Measurements from ENCODE around the gene CCDC57.

CCDC57 gene

GRCh38 chr17:82058855-82059249 lies 153.8 kb downstream of the CCDC57 start:
- Histone ChIP-seq H2AFZ (ENCODE audit: low read depth) (no peak overlapping the region), H3K4me1 (ENCODE audit: low read depth, poor library complexity, severe bottlenecking) (no peaks in the 10 kb centered on the region), H3K9ac (no peak overlapping the region), H3K79me2 (ENCODE audit: insufficient read depth, low read depth) (no peaks in the 10 kb centered on the region), H3K4me2 (no peak overlapping the region), H3K27me3 (ENCODE audit: insufficient read depth, low read depth) (no peaks in the 10 kb centered on the region), H4K20me1 (ENCODE audit: insufficient read depth) (no peaks in the 10 kb centered on the region), H3K4me3 (IDR thresholded peaks at IDR 0.05; ENCODE audit: insufficient read depth, low read depth, low read length) (no peak overlapping the region), H3K27ac (no peak overlapping the region), H3K36me3 (ENCODE audit: insufficient read depth) (peaks cover 13% of the 10 kb centered on the region)
- no peak for TF ChIP-seq CTCF (conservative IDR thresholded peaks at IDR 0.05; ENCODE audit: low read depth, low read length)

GRCh38 chr17:82058230-82058854 lies 154.3 kb downstream of the CCDC57 start:
- Histone ChIP-seq H4K20me1 (ENCODE audit: insufficient read depth) (no peaks in the 10 kb centered on the region), H3K36me3 (ENCODE audit: insufficient read depth) (peaks cover 13% of the 10 kb centered on the region), H2AFZ (ENCODE audit: low read depth) (no peak overlapping the region), H3K27ac (no peak overlapping the region), H3K9ac (no peak overlapping the region), H3K4me3 (IDR thresholded peaks at IDR 0.05; ENCODE audit: insufficient read depth, low read depth, low read length) (no peak overlapping the region), H3K79me2 (ENCODE audit: insufficient read depth, low read depth) (peaks cover 5% of the 10 kb centered on the region; the same call in 1 of the 2 replicates), H3K4me1 (ENCODE audit: low read depth, poor library complexity, severe bottlenecking) (peaks cover 5% of the 10 kb centered on the region), H3K4me2 (no peak overlapping the region), H3K27me3 (ENCODE audit: insufficient read depth, low read depth) (no peaks in the 10 kb centered on the region)
- TF ChIP-seq CTCF (conservative IDR thresholded peaks at IDR 0.05; ENCODE audit: low read depth, low read length) = no peak

GRCh38 chr17:82056729-82057621 lies 155.7 kb downstream of the CCDC57 start:
- Histone ChIP-seq H2AFZ (ENCODE audit: low read depth) (no peak overlapping the region), H3K79me2 (ENCODE audit: insufficient read depth, low read depth) (peaks cover 17% of the 10 kb centered on the region; the same call in 1 of the 2 replicates), H3K4me1 (ENCODE audit: low read depth, poor library complexity, severe bottlenecking) (peaks cover 13% of the 10 kb centered on the region), H3K4me3 (IDR thresholded peaks at IDR 0.05; ENCODE audit: insufficient read depth, low read depth, low read length) (no peak overlapping the region), H3K27me3 (ENCODE audit: insufficient read depth, low read depth) (no peaks in the 10 kb centered on the region), H3K36me3 (ENCODE audit: insufficient read depth) (peaks cover 8% of the 10 kb centered on the region; the same call in 1 of the 2 replicates), H3K27ac (no peak overlapping the region), H3K9ac (no peak overlapping the region), H4K20me1 (ENCODE audit: insufficient read depth) (no peaks in the 10 kb centered on the region), H3K4me2 (no peak overlapping the region)
- no peak for TF ChIP-seq CTCF (conservative IDR thresholded peaks at IDR 0.05; ENCODE audit: low read depth, low read length)

GRCh38 chr17:82055965-82056728 lies 156.5 kb downstream of the CCDC57 start:
- no peak overlapping the region for H2AFZ ChIP-seq (ENCODE audit: low read depth)
- H3K27me3 ChIP-seq (ENCODE audit: insufficient read depth, low read depth) = no peaks in the 10 kb centered on the region
- H3K79me2 ChIP-seq (ENCODE audit: insufficient read depth, low read depth) = peaks cover 17% of the 10 kb centered on the region; the same call in 1 of the 2 replicates
- no peak overlapping the region for H3K9ac ChIP-seq
- no peak overlapping the region for H3K27ac ChIP-seq
- H3K4me2 ChIP-seq = no peak overlapping the region
- no peaks in the 10 kb centered on the region for H4K20me1 ChIP-seq (ENCODE audit: insufficient read depth)
- peaks cover 13% of the 10 kb centered on the region for H3K4me1 ChIP-seq (ENCODE audit: low read depth, poor library complexity, severe bottlenecking)
- TF ChIP-seq CTCF (conservative IDR thresholded peaks at IDR 0.05; ENCODE audit: low read depth, low read length) = no peak
- peaks cover 8% of the 10 kb centered on the region; the same call in 1 of the 2 replicates for H3K36me3 ChIP-seq (ENCODE audit: insufficient read depth)
- no peak overlapping the region for H3K4me3 ChIP-seq (IDR thresholded peaks at IDR 0.05; ENCODE audit: insufficient read depth, low read depth, low read length)
